Natural killer cell (primary cell): Measurements from ENCODE around the gene FAAP100. TPM values are rescaled to one million over a fixed set of nuclear protein-coding genes. Genes with fewer than 3 reads are reported as not detected.

Source experiments
- ATAC-seq, 3 donors: fragments of 150-1000 bp in 2 of 3; fragments of 200-7000 bp in 1 of 3; cut with Tn5 transposase; 1 replicate in 1 of 3; 2 replicates in 2 of 3; pipeline ENCODE4 v1.10.0; 2021; ENCODE audit warnings: mild to moderate bottlenecking in 2 of 3, moderate library complexity in 2 of 3
- DNase-seq, 2 donors: peaks; one replicate each; pipeline versions ENCODE4 v3.0.0 to v3.0.0-alpha.2; 2013 to 2021; ENCODE audit warnings: mixed read lengths in 1 of 2
- H3K27ac ChIP-seq: one replicate; pipeline ENCODE4 v1.5.1; 2013; ENCODE audit warnings: mild to moderate bottlenecking, low read length
- H3K27me3 ChIP-seq: one replicate; pipeline ENCODE4 v1.6.1; 2013; ENCODE audit warnings: low read length; ENCODE audit not compliant: control insufficient read depth, insufficient read depth
- H3K36me3 ChIP-seq: one replicate; pipeline ENCODE4 v1.6.1; 2013; ENCODE audit warnings: low read length; ENCODE audit not compliant: control insufficient read depth, insufficient read depth
- H3K4me1 ChIP-seq: one replicate; pipeline ENCODE4 v1.6.1; 2013; ENCODE audit warnings: low read length; ENCODE audit not compliant: control insufficient read depth, insufficient read depth
- H3K4me3 ChIP-seq: one replicate; pipeline ENCODE4 v1.5.1; 2013; ENCODE audit warnings: low read length
- H3K9me3 ChIP-seq: one replicate; pipeline ENCODE4 v1.6.1; 2013; ENCODE audit warnings: low read length; ENCODE audit not compliant: control insufficient read depth, insufficient read depth
- H3K27ac Mint-ChIP-seq, 2 donors: one replicate each; pipeline ENCODE4 v1.8.0; 2022; ENCODE audit warnings: mild to moderate bottlenecking in 2 of 2, mixed read lengths in 2 of 2, moderate library complexity in 1 of 2
- H3K27me3 Mint-ChIP-seq, 2 donors: one replicate each; pipeline ENCODE4 v1.8.0; 2022; ENCODE audit warnings: low read depth in 2 of 2, mixed read lengths in 2 of 2
- H3K36me3 Mint-ChIP-seq: one replicate; pipeline ENCODE4 v1.8.0; 2022; ENCODE audit warnings: mixed read lengths
- H3K4me1 Mint-ChIP-seq, 2 donors: one replicate each; pipeline ENCODE4 v1.8.0; 2022; ENCODE audit warnings: mixed read lengths in 2 of 2
- H3K4me3 Mint-ChIP-seq: one replicate; pipeline ENCODE4 v1.8.0; 2022; ENCODE audit warnings: mild to moderate bottlenecking, moderate library complexity, mixed read lengths
- H3K9me3 Mint-ChIP-seq, 2 donors: one replicate each; pipeline ENCODE4 v1.8.0; 2022; ENCODE audit warnings: mixed read lengths in 2 of 2
- WGBS: methylation state at CpG from one replicate; pipeline ENCODE4 v1.1.7; 2013; ENCODE audit warnings: missing lambda C conversion rate; ENCODE audit not compliant: insufficient coverage; 5-methylcytosine and 5-hydroxymethylcytosine counted together
- intact Hi-C: fragments of 100-400 bp; cut with micrococcal nuclease; formaldehyde crosslinking; loops from one replicate; pipeline ENCODE4 v1.14.2; 2022
- total RNA-seq, 4 donors: library from RNA; stranded (reverse); fragments of 120-200 nt in 1 of 4; gene quantifications; one replicate each; pipeline versions ENCODE4 v1.2.3 to v1.2.4, GENCODE V29; 2013 to 2022
- TF ChIP-seq, protein P1 (sequence below): fragments of 200-600 bp; IDR thresholded peaks from one replicate; pipeline ENCODE4 v1.8.0; 2022; ENCODE audit warnings: antibody characterized with exemption

Gene FAAP100
- total RNA-seq, 3 donors from 2014 or later (not counting 1 experiment from before 2014, with no cell fraction given) = 31.8 to 34.5 (median 33.1) TPM

- no peak overlapping the region for H3K4me3 ChIP-seq
- DNase-seq (no peak), ATAC-seq (no peak)
- Mint-ChIP-seq H3K9me3 (no peaks in the 10 kb centered on the region), H3K27ac (peak overlapping the region in 1 of 2 donors; percentile 23), H3K4me1 (peaks cover 18 to 36% of the 10 kb centered on the region in 2 donors), H3K27me3 (no peaks in the 10 kb centered on the region), H3K4me3 (no peak overlapping the region), H3K36me3 (no peaks in the 10 kb centered on the region)
- H3K4me1 ChIP-seq = no peaks in the 10 kb centered on the region
- no peaks in the 10 kb centered on the region for H3K27me3 ChIP-seq
- WGBS = 97% methylated on average over 10 of the region's 10 CpGs
- H3K9me3 ChIP-seq = no peaks in the 10 kb centered on the region
- peaks cover 31% of the 10 kb centered on the region for H3K36me3 ChIP-seq
- H3K27ac ChIP-seq = no peak overlapping the region
- intact Hi-C loops = no loop called here
- TF ChIP-seq, protein P1, sequence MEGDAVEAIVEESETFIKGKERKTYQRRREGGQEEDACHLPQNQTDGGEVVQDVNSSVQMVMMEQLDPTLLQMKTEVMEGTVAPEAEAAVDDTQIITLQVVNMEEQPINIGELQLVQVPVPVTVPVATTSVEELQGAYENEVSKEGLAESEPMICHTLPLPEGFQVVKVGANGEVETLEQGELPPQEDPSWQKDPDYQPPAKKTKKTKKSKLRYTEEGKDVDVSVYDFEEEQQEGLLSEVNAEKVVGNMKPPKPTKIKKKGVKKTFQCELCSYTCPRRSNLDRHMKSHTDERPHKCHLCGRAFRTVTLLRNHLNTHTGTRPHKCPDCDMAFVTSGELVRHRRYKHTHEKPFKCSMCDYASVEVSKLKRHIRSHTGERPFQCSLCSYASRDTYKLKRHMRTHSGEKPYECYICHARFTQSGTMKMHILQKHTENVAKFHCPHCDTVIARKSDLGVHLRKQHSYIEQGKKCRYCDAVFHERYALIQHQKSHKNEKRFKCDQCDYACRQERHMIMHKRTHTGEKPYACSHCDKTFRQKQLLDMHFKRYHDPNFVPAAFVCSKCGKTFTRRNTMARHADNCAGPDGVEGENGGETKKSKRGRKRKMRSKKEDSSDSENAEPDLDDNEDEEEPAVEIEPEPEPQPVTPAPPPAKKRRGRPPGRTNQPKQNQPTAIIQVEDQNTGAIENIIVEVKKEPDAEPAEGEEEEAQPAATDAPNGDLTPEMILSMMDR = no peak
Measured at GRCh38 chr17:81578038-81578441, 25.9 kb upstream of the FAAP100 start.

DNA sequence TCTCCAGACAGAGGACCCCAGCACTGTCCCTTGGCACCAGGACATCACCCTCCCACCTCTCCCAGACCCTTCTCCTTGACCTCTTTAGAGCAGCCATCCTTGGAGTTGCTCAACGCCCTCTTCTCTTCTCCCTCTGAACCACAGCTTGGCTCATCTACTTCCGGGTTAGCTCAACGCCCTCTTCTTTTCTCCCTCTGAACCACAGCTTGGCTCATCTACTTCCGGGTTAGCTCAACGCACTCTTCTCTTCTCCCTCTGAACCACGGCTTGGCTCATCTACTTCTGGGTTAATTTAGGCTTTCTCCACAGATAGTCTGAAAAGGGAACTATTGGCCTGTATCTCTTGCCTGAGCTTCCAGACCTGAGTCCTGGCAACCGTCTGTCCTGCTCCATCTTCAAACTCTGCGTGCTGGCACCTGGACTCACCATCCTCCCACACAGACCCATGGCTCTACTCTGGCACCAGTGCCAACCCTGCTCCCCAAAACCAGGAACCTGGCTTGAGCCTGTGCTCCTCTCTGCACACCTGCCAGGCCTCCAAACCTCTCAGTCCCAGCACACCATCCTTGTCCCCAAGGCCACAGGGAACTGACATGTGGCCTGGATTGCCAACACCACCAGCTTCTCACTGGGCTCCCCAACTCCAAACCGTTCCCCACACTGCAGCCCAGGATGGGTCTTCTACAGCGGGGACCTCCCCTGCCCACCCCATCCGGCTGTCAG, 25.3 kb upstream of the FAAP100 start:
- TF ChIP-seq, protein P1 = no peak
- no peak overlapping the region for H3K4me3 ChIP-seq

DNA sequence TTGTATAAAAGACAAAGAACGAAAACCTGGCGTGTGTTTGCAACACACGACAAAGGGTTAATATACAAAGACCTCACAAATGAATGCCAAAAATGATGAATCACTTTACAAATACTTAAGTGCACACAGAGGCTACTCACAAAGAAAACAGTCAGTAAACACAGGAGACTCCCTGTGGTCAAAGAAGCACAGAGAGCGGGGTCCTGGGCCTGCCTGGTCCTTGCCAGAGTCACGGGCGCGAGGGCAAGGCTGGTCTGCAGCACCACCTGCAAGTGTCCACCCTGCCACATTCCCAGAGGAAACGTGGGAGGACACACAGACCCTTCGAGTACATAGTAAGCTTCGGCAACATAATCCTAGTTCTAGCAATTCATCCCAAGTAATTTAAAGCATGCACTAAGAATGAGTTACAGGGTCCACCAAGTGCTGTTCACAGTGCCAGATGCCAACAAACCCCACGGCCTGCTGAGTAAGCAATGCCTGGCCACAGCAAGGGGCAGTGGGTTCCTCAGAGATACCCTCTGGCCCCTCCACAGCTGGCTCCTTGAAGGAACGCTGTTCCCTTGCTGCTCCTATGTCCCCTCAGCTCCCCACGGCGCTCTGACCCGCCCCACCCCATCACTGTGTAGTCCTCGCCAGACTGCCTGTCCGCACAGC, 24.6 kb upstream of the FAAP100 start:
- TF ChIP-seq, protein P1 = no peak
- H3K9me3 Mint-ChIP-seq = no peaks in the 10 kb centered on the region
- DNase-seq = no peak
- no peaks in the 10 kb centered on the region for H3K4me1 ChIP-seq
- peaks cover 27% of the 10 kb centered on the region for H3K36me3 ChIP-seq
- no peak overlapping the region for H3K4me3 ChIP-seq
- no peaks in the 10 kb centered on the region for H3K9me3 ChIP-seq
- intact Hi-C loops = no loop called here
- WGBS = 96% methylated on average over 17 of the region's 17 CpGs
- H3K36me3 Mint-ChIP-seq = no peaks in the 10 kb centered on the region
- H3K27ac Mint-ChIP-seq = no peak overlapping the region
- no peak overlapping the region for H3K27ac ChIP-seq
- peaks cover 18 to 36% of the 10 kb centered on the region in 2 donors for H3K4me1 Mint-ChIP-seq
- no peaks in the 10 kb centered on the region for H3K27me3 ChIP-seq
- H3K4me3 Mint-ChIP-seq = no peak overlapping the region
- no peaks in the 10 kb centered on the region for H3K27me3 Mint-ChIP-seq
- no peak for ATAC-seq

More for the DNA sequence above, 25.3 kb upstream of the FAAP100 start:
- H3K36me3 Mint-ChIP-seq = no peaks in the 10 kb centered on the region
- Histone ChIP-seq H3K9me3 (no peaks in the 10 kb centered on the region), H3K4me1 (no peaks in the 10 kb centered on the region), H3K36me3 (peaks cover 32% of the 10 kb centered on the region), H3K27ac (no peak overlapping the region), H3K27me3 (no peaks in the 10 kb centered on the region)
- peak overlapping the region in 1 of 2 donors; percentile 23 for H3K27ac Mint-ChIP-seq
- ATAC-seq (no peak), DNase-seq (no peak)
- 88% methylated on average over 11 of the region's 11 CpGs for WGBS
- H3K9me3 Mint-ChIP-seq = no peaks in the 10 kb centered on the region
- H3K4me3 Mint-ChIP-seq = no peak overlapping the region
- intact Hi-C loops = no loop called here
- no peaks in the 10 kb centered on the region for H3K27me3 Mint-ChIP-seq
- H3K4me1 Mint-ChIP-seq = peaks cover 18 to 36% of the 10 kb centered on the region in 2 donors
